GM18858 (cell line): ENCODE data around the gene TARS1.
A peak's percentile ranks its signal among the peaks of the same experiment; 100 is the strongest.

Source experiments
- ATAC-seq: cut with Tn5 transposase; IDR thresholded peaks from one replicate; pipeline ENCODE4 v1.9.1; 2021; ENCODE audit not compliant: unreplicated experiment

Gene TARS1

GRCh38 chr5:33438996-33439395 lies 1.8 kb upstream of the TARS1 start:
- ATAC-seq = no peak

- no peak for ATAC-seq
Measured at GRCh38 chr5:33439905-33440481, 772 bp upstream of the TARS1 start.

GRCh38 chr5:33441241-33442177 lies 744 bp downstream of the TARS1 start:
- no peak for ATAC-seq

- ATAC-seq = no peak
Measured at GRCh38 chr5:33444542-33444941, 3.8 kb downstream of the TARS1 start.

- ATAC-seq = no peak
Measured at GRCh38 chr5:33445798-33446197, 5.0 kb downstream of the TARS1 start.

- ATAC-seq = no peak
Measured at GRCh38 chr5:33448118-33448517, 7.4 kb downstream of the TARS1 start.

GRCh38 chr5:33457126-33457525 lies 16.4 kb downstream of the TARS1 start:
- ATAC-seq = no peak

- no peak for ATAC-seq
Measured at GRCh38 chr5:33457817-33458216, 17.1 kb downstream of the TARS1 start.

GRCh38 chr5:33460210-33460609 lies 19.4 kb downstream of the TARS1 start:
- no peak for ATAC-seq

GRCh38 chr5:33462456-33462855 lies 21.7 kb downstream of the TARS1 start:
- no peak for ATAC-seq

GRCh38 chr5:33465120-33465519 lies 24.4 kb downstream of the TARS1 start:
- no peak for ATAC-seq

- ATAC-seq = no peak
Measured at GRCh38 chr5:33468775-33469435, 28.1 kb downstream of the TARS1 start.

- ATAC-seq = peak; percentile 49
Measured at GRCh38 chr5:33470544-33470943, 29.8 kb downstream of the TARS1 start.

- no peak for ATAC-seq
Measured at GRCh38 chr5:33472805-33473409, 32.1 kb downstream of the TARS1 start.

GRCh38 chr5:33474004-33474403 lies 33.2 kb downstream of the TARS1 start:
- ATAC-seq = no peak

- ATAC-seq = no peak
Measured at GRCh38 chr5:33474931-33475499, 34.2 kb downstream of the TARS1 start.

GRCh38 chr5:33475706-33476105 lies 34.9 kb downstream of the TARS1 start:
- ATAC-seq = no peak

- no peak for ATAC-seq
Measured at GRCh38 chr5:33476992-33477391, 36.2 kb downstream of the TARS1 start.

- ATAC-seq = no peak
Measured at GRCh38 chr5:33477816-33478215, 37.1 kb downstream of the TARS1 start.

- ATAC-seq = no peak
Measured at GRCh38 chr5:33479311-33479710, 38.5 kb downstream of the TARS1 start.

GRCh38 chr5:33480876-33481275 lies 40.1 kb downstream of the TARS1 start:
- no peak for ATAC-seq
